A204.1 (cell line): ENCODE measurements around the gene IRF2BPL.

Source experiments
- FAIRE-seq: peaks from 2 replicates; lab custom pipeline; 2012; peaks lifted over from hg19 to GRCh38; lab: Jason Lieb, UNC

IRF2BPL gene

GRCh38 chr14:76985540-76986230 is 42.8 kb downstream of the IRF2BPL start:
- FAIRE-seq = no peak

DNA sequence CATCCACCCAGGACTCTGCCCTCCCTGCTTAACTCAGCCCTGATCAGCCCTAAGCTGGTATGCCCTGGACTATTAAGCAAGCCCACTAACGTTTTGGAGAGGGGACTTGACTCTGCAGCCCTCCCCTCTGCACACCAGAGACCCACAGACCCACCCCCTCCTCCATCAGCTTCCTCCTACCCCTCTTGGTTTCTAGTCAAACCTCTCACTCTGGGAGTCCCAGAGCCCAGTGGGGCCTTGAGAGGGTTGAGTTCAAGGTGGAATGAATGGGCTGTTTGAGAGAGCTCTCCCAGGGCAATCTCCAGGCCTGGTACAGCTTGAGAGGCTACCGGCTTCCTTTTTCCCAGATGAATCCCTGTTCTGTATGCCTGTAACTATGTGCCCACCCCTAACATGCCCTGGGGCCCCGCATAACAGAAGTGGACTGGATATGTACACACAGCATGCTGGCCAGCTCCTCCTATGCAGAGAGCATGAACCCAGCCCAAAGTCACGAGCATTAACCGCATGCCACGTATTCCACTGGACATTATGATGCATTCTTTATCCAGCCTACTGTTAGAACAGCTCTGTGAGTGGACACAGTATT is 43.6 kb downstream of the IRF2BPL start:
- FAIRE-seq = no peak

DNA sequence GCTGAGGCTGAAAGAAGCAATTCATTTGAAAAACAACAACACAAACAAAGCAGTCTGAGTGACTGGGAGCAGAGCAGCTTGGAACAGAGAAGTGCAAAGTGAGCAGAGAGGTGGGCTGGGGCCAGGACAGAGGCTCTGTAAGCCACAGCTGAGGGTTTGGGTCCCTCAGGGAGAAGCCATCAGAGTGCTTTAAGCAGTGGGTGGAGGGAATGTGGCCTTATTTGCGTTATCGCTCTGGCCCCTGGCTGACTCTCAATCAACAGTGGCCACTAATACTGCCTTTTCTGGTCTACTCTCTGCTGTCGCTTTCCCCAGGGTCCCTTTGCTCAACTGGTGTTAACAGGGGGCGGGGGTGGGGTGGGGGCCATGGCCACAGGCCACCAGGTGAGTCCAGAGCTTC is 44.2 kb downstream of the IRF2BPL start:
- no peak for FAIRE-seq

- no peak for FAIRE-seq
These were observed 46.8 kb downstream of the IRF2BPL start for GRCh38 chr14:76981670-76982069.

- FAIRE-seq = no peak
These were observed 50.5 kb downstream of the IRF2BPL start for GRCh38 chr14:76977793-76978720.

GRCh38 chr14:76976240-76977005 is 52.1 kb downstream of the IRF2BPL start:
- no peak for FAIRE-seq

DNA sequence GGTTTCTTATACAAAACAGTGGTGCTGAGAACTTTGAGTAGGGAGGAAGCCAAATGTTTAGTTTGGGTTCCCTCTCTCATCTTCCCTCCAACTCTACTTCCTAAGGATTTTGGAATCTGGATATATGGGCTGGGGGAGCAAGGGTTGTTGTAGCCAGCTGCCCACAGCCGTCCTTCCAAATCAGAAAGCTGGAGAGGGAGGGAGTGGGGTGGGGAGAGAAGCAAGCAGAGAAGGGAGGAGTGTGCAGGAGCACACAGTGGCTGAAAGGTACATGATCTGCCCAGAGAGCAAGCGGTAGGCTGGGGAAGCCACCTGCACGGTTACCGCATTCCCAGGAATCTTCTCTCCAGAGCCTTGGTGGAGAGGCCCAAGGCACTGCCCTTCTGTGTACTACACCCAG is 52.7 kb downstream of the IRF2BPL start:
- no peak for FAIRE-seq

- no peak for FAIRE-seq
These were observed 53.5 kb downstream of the IRF2BPL start for GRCh38 chr14:76975051-76975450.
